GM12878 (cell line): Measurements from ENCODE around the gene BRIX1.

Source experiments
- ESRRA ChIP-seq: IDR thresholded peaks from 2 replicates; pipeline ENCODE4 v1.6.1; 2012; ENCODE audit warnings: mild to moderate bottlenecking, low read length, improper control_type of control experiment
- JUND ChIP-seq: IDR thresholded peaks from 2 replicates; pipeline ENCODE4 v1.6.1; 2012; ENCODE audit warnings: low read depth, mild to moderate bottlenecking, low read length, improper control_type of control experiment, moderate library complexity
- SMC3 ChIP-seq: IDR thresholded peaks from 2 replicates; pipeline ENCODE4 v1.6.1; 2011; ENCODE audit warnings: low read length, improper control_type of control experiment, borderline replicate concordance
- TF ChIP-seq, protein P1 (sequence below): IDR thresholded peaks from 2 replicates; pipeline ENCODE4 v1.6.1; 2012; ENCODE audit warnings: low read length, inconsistent platforms
- TF ChIP-seq, protein P2 (sequence below), 3 experiments: IDR thresholded peaks in 2 of 3; conservative IDR thresholded peaks in 1 of 3; 2 replicates each; pipeline ENCODE4 v1.5.1; 2011; ENCODE audit warnings: low read depth in 3 of 3, low read length in 3 of 3, mild to moderate bottlenecking in 3 of 3, control low read depth in 2 of 3, moderate library complexity in 2 of 3, inconsistent platforms in 1 of 3, mixed read lengths in 1 of 3; ENCODE audit not compliant: control insufficient read depth in 2 of 3, insufficient read depth in 1 of 3; ENCODE audit errors: extremely low read depth in 1 of 3

DNA sequence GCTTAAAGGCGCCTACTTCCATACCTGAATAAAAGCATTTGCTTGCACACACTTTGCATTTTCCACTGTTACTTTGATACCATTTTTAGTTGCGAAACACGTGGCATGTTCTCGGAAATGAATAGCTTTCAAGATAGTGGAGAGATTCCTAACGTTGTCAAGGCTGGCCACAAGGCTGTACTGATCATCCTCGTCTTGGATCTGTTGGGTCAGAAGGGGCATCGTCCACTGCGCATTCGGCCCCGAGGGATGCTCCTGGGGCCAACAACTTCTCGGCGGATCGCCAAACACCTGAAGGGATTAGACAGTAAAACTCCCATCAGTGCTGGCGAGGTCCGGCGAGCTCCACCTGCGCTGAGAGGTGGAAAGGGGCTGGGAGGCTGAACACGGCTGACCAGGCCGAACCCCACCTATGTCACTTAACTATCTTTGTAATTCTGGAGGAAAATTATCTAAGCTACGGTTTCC is 806 bp upstream of the BRIX1 start:
- TF ChIP-seq, protein P1, sequence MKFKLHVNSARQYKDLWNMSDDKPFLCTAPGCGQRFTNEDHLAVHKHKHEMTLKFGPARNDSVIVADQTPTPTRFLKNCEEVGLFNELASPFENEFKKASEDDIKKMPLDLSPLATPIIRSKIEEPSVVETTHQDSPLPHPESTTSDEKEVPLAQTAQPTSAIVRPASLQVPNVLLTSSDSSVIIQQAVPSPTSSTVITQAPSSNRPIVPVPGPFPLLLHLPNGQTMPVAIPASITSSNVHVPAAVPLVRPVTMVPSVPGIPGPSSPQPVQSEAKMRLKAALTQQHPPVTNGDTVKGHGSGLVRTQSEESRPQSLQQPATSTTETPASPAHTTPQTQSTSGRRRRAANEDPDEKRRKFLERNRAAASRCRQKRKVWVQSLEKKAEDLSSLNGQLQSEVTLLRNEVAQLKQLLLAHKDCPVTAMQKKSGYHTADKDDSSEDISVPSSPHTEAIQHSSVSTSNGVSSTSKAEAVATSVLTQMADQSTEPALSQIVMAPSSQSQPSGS = no peak
- TF ChIP-seq, protein P2, sequence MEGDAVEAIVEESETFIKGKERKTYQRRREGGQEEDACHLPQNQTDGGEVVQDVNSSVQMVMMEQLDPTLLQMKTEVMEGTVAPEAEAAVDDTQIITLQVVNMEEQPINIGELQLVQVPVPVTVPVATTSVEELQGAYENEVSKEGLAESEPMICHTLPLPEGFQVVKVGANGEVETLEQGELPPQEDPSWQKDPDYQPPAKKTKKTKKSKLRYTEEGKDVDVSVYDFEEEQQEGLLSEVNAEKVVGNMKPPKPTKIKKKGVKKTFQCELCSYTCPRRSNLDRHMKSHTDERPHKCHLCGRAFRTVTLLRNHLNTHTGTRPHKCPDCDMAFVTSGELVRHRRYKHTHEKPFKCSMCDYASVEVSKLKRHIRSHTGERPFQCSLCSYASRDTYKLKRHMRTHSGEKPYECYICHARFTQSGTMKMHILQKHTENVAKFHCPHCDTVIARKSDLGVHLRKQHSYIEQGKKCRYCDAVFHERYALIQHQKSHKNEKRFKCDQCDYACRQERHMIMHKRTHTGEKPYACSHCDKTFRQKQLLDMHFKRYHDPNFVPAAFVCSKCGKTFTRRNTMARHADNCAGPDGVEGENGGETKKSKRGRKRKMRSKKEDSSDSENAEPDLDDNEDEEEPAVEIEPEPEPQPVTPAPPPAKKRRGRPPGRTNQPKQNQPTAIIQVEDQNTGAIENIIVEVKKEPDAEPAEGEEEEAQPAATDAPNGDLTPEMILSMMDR (IDR thresholded peaks at IDR 0.05 in 2 of 3, conservative IDR thresholded peaks at IDR 0.05 in 1 of 3; ENCODE audit: control insufficient read depth in 2 of 3, extremely low read depth in 1 of 3, insufficient read depth in 1 of 3, low read depth in 3 of 3, low read length in 3 of 3) = no peak
- no peak for TF ChIP-seq SMC3
- TF ChIP-seq JUND = no peak
- no peak for TF ChIP-seq ESRRA
